Esophagus squamous epithelium (tissue), 5 donors: Measurements from ENCODE around the gene EIF3K. TPM values are rescaled to one million over a fixed set of nuclear protein-coding genes. Genes with fewer than 3 reads are reported as not detected.

Source experiments
- DNase-seq: peaks from one replicate; lab custom pipeline; 2025; lab: John Stamatoyannopoulos, UW
- H3K27ac ChIP-seq, 4 donors: fragments of 200-600 bp; sonication (generic); one replicate each; pipeline ENCODE4 v1.5.1; 2016 to 2019; ENCODE audit warnings: mild to moderate bottlenecking in 1 of 4
- H3K27me3 ChIP-seq, 4 donors: fragments of 200-600 bp; sonication (generic); 1 replicate in 3 of 4; 2 replicates in 1 of 4; pipeline versions ENCODE4 v1.5.1 to v1.6.0; 2017 to 2021; ENCODE audit warnings: antibody characterized with exemption in 1 of 4
- H3K36me3 ChIP-seq, 3 donors: fragments of 200-600 bp; sonication (generic); one replicate each; pipeline ENCODE4 v1.5.1; 2016 to 2019
- H3K4me1 ChIP-seq, 3 donors: fragments of 200-600 bp; sonication (generic); one replicate each; pipeline ENCODE4 v1.5.1; 2017 to 2019
- H3K4me3 ChIP-seq, 4 donors: fragments of 200-600 bp; sonication (generic); 1 replicate in 3 of 4; 2 replicates in 1 of 4; pipeline ENCODE4 v1.5.1; 2016 to 2019; ENCODE audit warnings: mild to moderate bottlenecking in 2 of 4, moderate library complexity in 1 of 4
- H3K9me3 ChIP-seq, 3 donors: fragments of 200-600 bp; sonication (generic); one replicate each; pipeline ENCODE4 v1.5.1; 2016 to 2019
- POLR2A ChIP-seq, 4 donors: fragments of 450-650 bp; IDR thresholded peaks; one replicate each; pipeline ENCODE4 v1.6.1; 2017; ENCODE audit warnings: antibody characterized with exemption in 4 of 4, mild to moderate bottlenecking in 4 of 4, moderate library complexity in 3 of 4
- whole genome bisulfite sequencing, 2 donors: methylation state at CpG; one replicate each; pipeline ENCODE4 v1.1.5; 2018; 5-methylcytosine and 5-hydroxymethylcytosine counted together
- intact Hi-C: fragments of 100-400 bp; cut with DNase I; formaldehyde crosslinking; loops from one replicate; pipeline ENCODE4 v1.15.0; 2022
- total RNA-seq, 4 donors: library from RNA; depleted of rRNA; stranded (reverse); fragments of >200 nt; gene quantifications; one replicate each; pipeline ENCODE4 v1.1.0, GENCODE V29; 2016
- TF ChIP-seq, protein P1 (sequence below), 6 experiments: fragments of 450-650 bp in 4 of 6; fragments of 200-600 bp in 2 of 6; sonication (generic) in 2 of 6; IDR thresholded peaks; one replicate each; pipeline ENCODE4 v1.5.1; 2016 to 2019; ENCODE audit warnings: antibody characterized with exemption in 6 of 6, mild to moderate bottlenecking in 4 of 6, moderate library complexity in 4 of 6
- donor health status: DM: yes; HTN: yes; CAD: no.

The EIF3K gene
- total RNA-seq, 4 donors from 2014 or later: 437 to 578 (median 516) TPM

DNA sequence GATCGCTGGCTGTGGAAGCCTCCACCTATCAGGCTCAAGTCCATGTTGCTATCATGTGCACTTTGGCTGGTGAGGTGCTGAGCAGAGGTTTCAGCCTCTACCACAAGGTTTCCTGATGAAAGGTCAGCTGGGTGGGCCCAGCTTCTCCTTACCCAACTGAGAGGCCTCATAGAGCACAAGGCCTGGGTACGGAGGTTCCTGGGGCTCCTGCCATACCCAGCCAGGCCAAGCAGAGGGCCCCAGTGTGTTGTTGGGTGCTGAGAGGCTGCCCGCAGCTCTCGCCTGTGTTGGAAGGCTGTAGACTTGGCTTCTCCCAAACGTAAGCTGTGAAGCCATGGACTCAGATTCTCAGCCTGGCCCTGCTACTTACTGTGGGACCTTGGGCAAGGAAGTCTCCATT, 56.6 kb downstream of the EIF3K start:
- H3K4me1 ChIP-seq: peaks cover 35 to 96% (median 69%) of the 10 kb centered on the region in 3 donors
- 83 to 95% methylated on average over 1 to 3 of the region's 5 CpGs for WGBS, 2 donors
- peak overlapping the region; percentile 77 to 99 (median 94) for H3K27ac ChIP-seq
- intact Hi-C loops: no loop called here
- no peak for DNase-seq
- H3K36me3 ChIP-seq: peaks cover 0 to 30% (median 0%) of the 10 kb centered on the region in 3 donors
- H3K9me3 ChIP-seq: no peaks in the 10 kb centered on the region
- H3K4me3 ChIP-seq: no peak overlapping the region
- no peak for TF ChIP-seq POLR2A (IDR thresholded peaks at IDR 0.05)
- TF ChIP-seq, protein P1, sequence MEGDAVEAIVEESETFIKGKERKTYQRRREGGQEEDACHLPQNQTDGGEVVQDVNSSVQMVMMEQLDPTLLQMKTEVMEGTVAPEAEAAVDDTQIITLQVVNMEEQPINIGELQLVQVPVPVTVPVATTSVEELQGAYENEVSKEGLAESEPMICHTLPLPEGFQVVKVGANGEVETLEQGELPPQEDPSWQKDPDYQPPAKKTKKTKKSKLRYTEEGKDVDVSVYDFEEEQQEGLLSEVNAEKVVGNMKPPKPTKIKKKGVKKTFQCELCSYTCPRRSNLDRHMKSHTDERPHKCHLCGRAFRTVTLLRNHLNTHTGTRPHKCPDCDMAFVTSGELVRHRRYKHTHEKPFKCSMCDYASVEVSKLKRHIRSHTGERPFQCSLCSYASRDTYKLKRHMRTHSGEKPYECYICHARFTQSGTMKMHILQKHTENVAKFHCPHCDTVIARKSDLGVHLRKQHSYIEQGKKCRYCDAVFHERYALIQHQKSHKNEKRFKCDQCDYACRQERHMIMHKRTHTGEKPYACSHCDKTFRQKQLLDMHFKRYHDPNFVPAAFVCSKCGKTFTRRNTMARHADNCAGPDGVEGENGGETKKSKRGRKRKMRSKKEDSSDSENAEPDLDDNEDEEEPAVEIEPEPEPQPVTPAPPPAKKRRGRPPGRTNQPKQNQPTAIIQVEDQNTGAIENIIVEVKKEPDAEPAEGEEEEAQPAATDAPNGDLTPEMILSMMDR (IDR thresholded peaks at IDR 0.05): peak in 1 of 6 experiments; percentile 17
- no peaks in the 10 kb centered on the region for H3K27me3 ChIP-seq

DNA sequence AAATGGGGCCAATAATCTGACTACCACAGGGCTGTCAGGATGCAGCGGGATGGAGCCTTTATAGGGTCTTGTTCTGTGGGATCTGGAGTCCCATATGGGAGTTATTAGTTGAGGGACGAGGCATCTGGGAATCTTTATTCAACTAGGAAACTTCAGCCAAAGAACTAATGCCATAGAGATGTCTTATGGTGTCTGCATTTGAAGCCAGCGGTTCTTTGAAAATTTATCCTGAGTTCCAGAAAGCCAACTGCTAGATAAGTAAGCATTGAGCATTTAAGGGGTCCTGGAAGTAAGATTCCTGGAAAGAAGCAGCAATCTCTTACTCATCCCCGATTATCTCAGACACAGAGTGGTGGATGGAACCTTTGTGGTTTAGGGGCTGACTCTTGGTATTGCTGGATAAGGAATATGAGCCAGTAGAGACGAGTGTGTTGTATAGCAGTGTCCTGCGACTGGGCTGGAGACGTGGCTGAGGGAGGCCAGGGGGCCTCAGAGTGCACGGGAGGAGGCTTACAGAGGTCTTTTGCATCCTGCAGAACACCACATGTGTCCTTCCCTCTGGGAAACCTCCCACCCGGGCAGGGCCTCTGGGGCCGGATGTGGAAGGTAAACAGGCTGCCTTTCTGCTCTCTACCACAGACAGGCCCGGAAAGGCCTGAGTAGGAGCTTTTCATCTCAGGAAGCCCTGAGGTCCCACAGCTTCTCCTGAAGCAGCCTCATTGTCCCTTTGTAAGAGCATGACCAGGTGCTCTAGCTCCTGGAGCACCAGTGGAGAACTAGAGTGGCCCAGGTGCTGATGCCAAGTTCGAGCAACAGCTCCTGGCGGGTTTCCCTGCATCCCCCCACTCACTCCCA, 57.3 kb downstream of the EIF3K start:
- intact Hi-C loops: no loop called here

DNA sequence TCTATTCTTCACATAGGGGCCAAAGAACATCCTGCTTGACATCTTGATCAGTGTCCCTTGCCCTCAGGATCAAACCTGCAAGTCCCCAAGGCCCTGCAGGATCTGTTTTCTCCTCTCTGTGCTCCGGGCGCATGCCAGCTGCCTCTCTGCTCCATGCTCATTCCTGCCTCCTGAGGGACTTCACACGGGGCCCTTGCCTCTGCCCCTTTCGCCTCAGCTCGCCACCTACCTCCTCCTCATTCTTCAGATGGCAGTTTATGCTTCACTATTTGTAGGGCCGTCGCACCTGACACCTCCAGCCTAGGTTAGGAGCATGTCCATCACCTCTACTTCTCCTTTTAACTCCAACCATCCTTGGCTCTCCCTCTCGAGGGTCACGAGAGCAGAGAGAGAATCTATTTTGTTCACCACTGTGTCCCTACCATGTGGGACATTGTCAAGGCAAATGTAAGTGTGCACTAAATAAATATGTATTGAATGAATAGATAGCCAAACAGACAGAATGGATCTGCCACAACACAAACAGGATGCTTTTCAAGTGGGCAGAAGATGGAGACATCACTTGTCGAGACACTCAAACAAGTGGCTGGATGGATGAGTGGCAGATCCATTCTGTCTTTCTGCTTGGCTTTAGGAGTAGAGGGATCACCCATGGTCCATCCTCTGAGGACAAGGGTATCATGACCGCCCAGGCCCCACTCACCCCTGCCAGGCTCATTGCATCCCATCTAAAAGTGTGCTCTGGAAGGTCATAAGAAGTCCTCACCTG, 58.1 kb downstream of the EIF3K start:
- Histone ChIP-seq H3K9me3 (no peaks in the 10 kb centered on the region), H3K27me3 (no peaks in the 10 kb centered on the region), H3K27ac (peak overlapping the region; percentile 77 to 99 (median 94)), H3K36me3 (peaks cover 0 to 30% (median 0%) of the 10 kb centered on the region in 3 donors), H3K4me3 (no peak overlapping the region), H3K4me1 (peaks cover 35 to 96% (median 69%) of the 10 kb centered on the region in 3 donors)
- TF ChIP-seq, protein P1 (IDR thresholded peaks at IDR 0.05): no peak
- TF ChIP-seq POLR2A (IDR thresholded peaks at IDR 0.05): no peak
- intact Hi-C loops: no loop called here
- DNase-seq: no peak
- WGBS, 2 donors: 68 to 78% methylated on average over 11 of the region's 11 CpGs

More for the DNA sequence above, 57.3 kb downstream of the EIF3K start:
- Histone ChIP-seq H3K9me3 (no peaks in the 10 kb centered on the region), H3K4me3 (no peak overlapping the region), H3K36me3 (peaks cover 0 to 30% (median 0%) of the 10 kb centered on the region in 3 donors), H3K27ac (peak overlapping the region; percentile 77 to 99 (median 94)), H3K27me3 (no peaks in the 10 kb centered on the region), H3K4me1 (peaks cover 35 to 96% (median 65%) of the 10 kb centered on the region in 3 donors)
- WGBS, 2 donors: 41 to 52% methylated on average over 8 to 10 of the region's 13 CpGs
- no peak for DNase-seq
- TF ChIP-seq, protein P1 (IDR thresholded peaks at IDR 0.05): no peak

DNA sequence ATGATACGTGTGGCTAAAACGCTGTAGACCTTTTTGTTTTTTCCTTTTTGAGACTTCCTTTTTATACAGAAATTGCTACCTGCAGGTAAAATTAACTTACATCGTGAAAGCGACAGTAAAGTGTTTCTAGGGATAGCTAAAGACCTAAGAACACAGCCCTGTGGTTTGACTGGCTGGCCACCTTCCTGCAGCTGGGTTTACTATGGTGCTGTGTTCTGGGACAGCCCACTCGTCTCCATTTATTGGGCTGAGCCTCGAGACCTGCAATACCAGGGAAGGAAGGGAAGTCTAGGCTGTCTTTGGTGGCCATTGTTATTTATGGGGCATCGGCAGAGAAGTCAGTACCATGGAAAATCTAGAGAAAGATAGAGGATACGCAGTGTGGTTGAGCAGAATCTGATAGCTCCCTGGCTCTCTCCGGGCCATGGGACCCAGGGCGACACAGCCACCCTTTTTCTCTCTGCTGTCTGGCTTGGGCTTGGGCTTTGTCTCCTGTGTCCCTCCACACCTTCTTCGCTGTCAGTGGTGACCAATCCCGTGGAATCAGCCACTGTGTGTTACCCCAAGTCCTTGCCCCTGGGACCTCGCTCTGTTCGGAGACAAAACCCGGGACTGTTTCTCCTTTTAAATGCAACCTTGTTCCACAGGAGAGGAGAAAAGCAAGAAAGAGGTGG, 59.4 kb downstream of the EIF3K start:
- H3K36me3 ChIP-seq: peaks cover 0 to 30% (median 0%) of the 10 kb centered on the region in 3 donors
- intact Hi-C loops: no loop called here
- no peaks in the 10 kb centered on the region for H3K9me3 ChIP-seq
- no peak overlapping the region for H3K4me3 ChIP-seq
- 73 to 78% methylated on average over 8 to 13 of the region's 15 CpGs for WGBS, 2 donors
- H3K27ac ChIP-seq: peak overlapping the region; percentile 20 to 99 (median 94)
- H3K27me3 ChIP-seq: no peaks in the 10 kb centered on the region
- TF ChIP-seq POLR2A (IDR thresholded peaks at IDR 0.05): no peak
- TF ChIP-seq, protein P1 (IDR thresholded peaks at IDR 0.05): no peak
- no peak for DNase-seq
- H3K4me1 ChIP-seq: peaks cover 45 to 97% (median 81%) of the 10 kb centered on the region in 3 donors
